IPS-18a (cell line): ENCODE results near the gene MIA2.
"Not testable (repeated sequence)": the region's sequence is repeated elsewhere in the genome, so short reads cannot be mapped to it uniquely, and the experiment has no call there.

Experiments
- H3K27ac ChIP-seq: one replicate; pipeline ENCODE4 v1.5.1; 2013; ENCODE audit warnings: low read length
- H3K27me3 ChIP-seq: one replicate; pipeline ENCODE4 v1.6.1; 2013; ENCODE audit warnings: mild to moderate bottlenecking, low read length; ENCODE audit not compliant: control insufficient read depth, insufficient read depth
- H3K36me3 ChIP-seq: one replicate; pipeline ENCODE4 v1.6.1; 2013; ENCODE audit warnings: low read depth, low read length; ENCODE audit not compliant: control insufficient read depth
- H3K4me1 ChIP-seq: one replicate; pipeline ENCODE4 v1.6.1; 2013; ENCODE audit warnings: low read depth, low read length; ENCODE audit not compliant: control insufficient read depth
- H3K4me3 ChIP-seq: one replicate; pipeline ENCODE4 v1.5.1; 2013; ENCODE audit warnings: low read length
- H3K9ac ChIP-seq: one replicate; pipeline ENCODE4 v1.6.1; 2013; ENCODE audit warnings: mild to moderate bottlenecking, low read length, moderate library complexity
- H3K9me3 ChIP-seq: one replicate; pipeline ENCODE4 v1.6.1; 2013; ENCODE audit warnings: low read depth, low read length; ENCODE audit not compliant: control insufficient read depth

The MIA2 gene

DNA sequence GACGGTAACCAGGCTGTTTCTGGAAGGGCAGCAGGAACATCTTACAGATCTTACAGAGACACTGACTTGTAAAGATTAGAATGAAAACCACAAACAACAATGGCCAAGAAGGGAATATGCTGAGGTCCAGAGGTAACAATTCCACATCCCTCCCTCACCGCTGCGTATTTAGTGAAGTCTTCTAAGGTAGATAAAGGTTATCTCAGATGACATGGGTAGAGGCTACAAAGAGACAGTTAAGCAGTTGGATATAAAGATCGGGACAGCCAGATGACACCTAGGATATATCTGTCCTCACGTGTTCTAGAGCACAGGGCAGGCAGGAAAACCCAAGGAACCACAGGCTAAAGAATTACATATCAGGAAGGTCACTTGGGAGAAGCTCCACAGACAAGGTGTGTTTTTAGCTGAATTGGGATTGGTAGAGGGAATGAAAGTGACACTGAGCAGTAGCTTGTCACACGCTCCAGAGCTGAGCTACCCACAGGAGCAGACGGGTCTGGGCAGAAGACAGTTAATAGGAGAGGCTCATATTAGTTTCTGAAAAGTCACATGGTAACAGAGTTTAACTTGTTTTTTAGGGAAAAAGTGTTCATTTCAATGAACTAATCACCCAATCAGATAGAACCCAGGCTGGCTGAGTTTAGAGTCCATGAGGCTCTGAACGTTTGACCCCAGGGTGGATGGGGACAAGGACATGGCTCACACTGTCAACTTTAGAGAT is 83.3 kb downstream of the MIA2 start:
- Histone ChIP-seq H3K27ac (no peak overlapping the region), H3K36me3 (peaks cover 3% of the 10 kb centered on the region), H3K27me3 (no peaks in the 10 kb centered on the region), H3K9ac (no peak overlapping the region), H3K4me3 (no peak overlapping the region), H3K9me3 (no peaks in the 10 kb centered on the region), H3K4me1 (no peaks in the 10 kb centered on the region)

- Histone ChIP-seq H3K4me3 (no peak overlapping the region), H3K27ac (no peak overlapping the region), H3K9ac (no peak overlapping the region), H3K36me3 (peaks cover 3% of the 10 kb centered on the region), H3K4me1 (no peaks in the 10 kb centered on the region), H3K9me3 (no peaks in the 10 kb centered on the region), H3K27me3 (no peaks in the 10 kb centered on the region)
Observed at GRCh38 chr14:39318574-39318973, 84.9 kb downstream of the MIA2 start.

DNA sequence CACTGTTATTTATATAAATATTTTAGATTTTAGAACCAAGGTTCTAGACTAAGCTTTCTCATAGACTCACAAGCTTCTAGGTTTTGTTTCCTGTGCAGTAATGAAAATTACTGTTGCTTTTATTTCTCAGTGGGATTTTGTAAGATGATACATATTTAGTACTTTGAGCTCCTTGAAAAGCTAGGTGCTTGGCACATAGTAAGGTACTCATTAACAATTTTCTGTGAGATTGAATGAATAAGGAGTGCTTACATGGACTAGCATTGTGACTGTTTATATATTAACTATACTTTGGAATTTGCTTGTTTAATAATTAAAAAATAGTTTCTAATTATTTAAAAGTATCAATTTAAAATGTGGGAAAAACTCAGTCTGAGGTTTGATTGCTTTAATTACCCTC is 85.7 kb downstream of the MIA2 start:
- Histone ChIP-seq H3K27me3 (no peaks in the 10 kb centered on the region), H3K4me3 (no peak overlapping the region), H3K36me3 (peaks cover 3% of the 10 kb centered on the region), H3K9ac (no peak overlapping the region), H3K27ac (no peak overlapping the region), H3K9me3 (no peaks in the 10 kb centered on the region), H3K4me1 (no peaks in the 10 kb centered on the region)

- Histone ChIP-seq H3K27ac (no peak overlapping the region), H3K27me3 (no peaks in the 10 kb centered on the region), H3K4me1 (no peaks in the 10 kb centered on the region), H3K9ac (no peak overlapping the region), H3K9me3 (no peaks in the 10 kb centered on the region), H3K36me3 (peaks cover 3% of the 10 kb centered on the region), H3K4me3 (no peak overlapping the region)
Observed at GRCh38 chr14:39320318-39320717, 86.6 kb downstream of the MIA2 start.

- Histone ChIP-seq H3K9ac (no peak overlapping the region), H3K36me3 (peaks cover 3% of the 10 kb centered on the region), H3K9me3 (no peaks in the 10 kb centered on the region), H3K27me3 (no peaks in the 10 kb centered on the region), H3K27ac (no peak overlapping the region), H3K4me1 (no peaks in the 10 kb centered on the region), H3K4me3 (no peak overlapping the region)
Observed at GRCh38 chr14:39322807-39323206, 89.1 kb downstream of the MIA2 start.

DNA sequence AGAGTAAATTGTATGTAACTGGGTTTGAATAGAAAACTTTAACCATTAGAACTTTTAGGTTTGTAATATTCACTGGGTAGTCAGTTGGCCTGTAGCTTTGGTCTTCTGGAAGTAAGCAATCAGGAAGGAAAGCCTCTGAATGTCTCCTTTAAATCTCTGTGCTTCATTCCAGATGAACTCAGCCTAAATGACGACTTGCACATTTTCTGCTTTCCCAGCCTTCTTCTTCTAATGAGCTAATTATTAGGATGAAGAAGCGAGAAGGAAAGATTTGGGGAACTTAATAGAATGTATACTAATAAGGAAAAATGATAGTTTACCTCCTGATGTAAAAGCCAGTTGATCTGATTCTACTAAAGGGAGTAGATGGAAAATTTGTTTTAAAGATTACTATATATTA is 90.4 kb downstream of the MIA2 start:
- no peak overlapping the region for H3K4me3 ChIP-seq
- H3K36me3 ChIP-seq = no peaks in the 10 kb centered on the region
- no peaks in the 10 kb centered on the region for H3K9me3 ChIP-seq
- no peaks in the 10 kb centered on the region for H3K4me1 ChIP-seq
- H3K27me3 ChIP-seq = no peaks in the 10 kb centered on the region
- no peak overlapping the region for H3K9ac ChIP-seq
- H3K27ac ChIP-seq = no peak overlapping the region

- Histone ChIP-seq H3K27me3 (no peaks in the 10 kb centered on the region), H3K4me1 (peaks cover 4% of the 10 kb centered on the region), H3K9me3 (no peaks in the 10 kb centered on the region), H3K4me3 (no peak overlapping the region), H3K9ac (no peak overlapping the region), H3K36me3 (no peaks in the 10 kb centered on the region), H3K27ac (no peak overlapping the region)
Observed at GRCh38 chr14:39339003-39339402, 105.3 kb downstream of the MIA2 start.

DNA sequence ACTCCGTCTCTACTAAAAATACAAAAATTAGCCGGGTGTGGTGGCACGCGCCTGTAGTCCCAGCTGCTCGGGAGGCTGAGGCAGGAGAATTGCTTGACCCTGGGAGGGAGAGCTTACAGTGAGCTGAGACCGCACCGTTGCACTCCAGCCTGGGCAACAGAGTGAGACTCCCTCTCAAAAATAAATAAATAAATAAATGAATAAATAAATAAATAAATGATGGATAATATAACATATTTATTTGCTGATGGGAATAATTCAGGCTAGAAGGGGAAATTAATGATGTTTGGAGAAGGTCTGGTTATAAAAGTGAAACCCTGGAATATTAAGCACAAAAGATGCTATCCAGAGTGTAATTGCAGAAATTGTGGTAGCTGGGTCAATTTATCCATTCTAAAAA is 107.4 kb downstream of the MIA2 start:
- H3K27ac ChIP-seq, H3K4me3 ChIP-seq, H3K27me3 ChIP-seq, H3K4me1 ChIP-seq, H3K36me3 ChIP-seq, H3K9ac ChIP-seq, H3K9me3 ChIP-seq: not testable (repeated sequence)

GRCh38 chr14:39342768-39343167 is 109.1 kb downstream of the MIA2 start:
- no peaks in the 10 kb centered on the region for H3K36me3 ChIP-seq
- no peak overlapping the region for H3K9ac ChIP-seq
- H3K9me3 ChIP-seq = no peaks in the 10 kb centered on the region
- H3K27me3 ChIP-seq = no peaks in the 10 kb centered on the region
- peaks cover 4% of the 10 kb centered on the region for H3K4me1 ChIP-seq
- no peak overlapping the region for H3K4me3 ChIP-seq
- no peak overlapping the region for H3K27ac ChIP-seq

DNA sequence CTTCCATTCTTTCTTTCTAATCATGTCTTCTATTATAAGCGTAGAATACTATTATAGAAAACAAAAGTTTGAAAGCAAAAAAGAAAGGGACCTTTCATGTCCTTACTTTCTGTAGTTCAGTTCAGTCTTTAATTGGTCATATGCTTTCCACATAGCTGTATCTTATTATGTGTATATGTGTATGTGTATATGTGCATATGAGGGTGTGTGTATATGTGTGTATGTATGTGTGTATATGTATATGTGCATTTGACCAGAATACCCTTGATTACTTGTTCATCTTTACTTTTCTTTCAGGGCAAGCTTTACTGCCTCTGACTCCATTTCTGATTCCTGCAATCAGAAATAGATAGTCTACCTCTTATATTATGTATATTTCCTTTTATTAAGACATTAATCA is 109.9 kb downstream of the MIA2 start:
- Histone ChIP-seq H3K4me1 (peaks cover 3% of the 10 kb centered on the region), H3K27me3 (no peaks in the 10 kb centered on the region)

GRCh38 chr14:39350866-39351265 is 117.2 kb downstream of the MIA2 start:
- no peaks in the 10 kb centered on the region for H3K27me3 ChIP-seq
- H3K4me1 ChIP-seq = no peaks in the 10 kb centered on the region
- no peak overlapping the region for H3K27ac ChIP-seq
- H3K36me3 ChIP-seq = no peaks in the 10 kb centered on the region
- no peaks in the 10 kb centered on the region for H3K9me3 ChIP-seq
- no peak overlapping the region for H3K9ac ChIP-seq
- no peak overlapping the region for H3K4me3 ChIP-seq

More for the DNA sequence above, 109.9 kb downstream of the MIA2 start:
- Histone ChIP-seq H3K27ac (no peak overlapping the region), H3K4me3 (no peak overlapping the region), H3K9me3 (no peaks in the 10 kb centered on the region), H3K36me3 (no peaks in the 10 kb centered on the region), H3K9ac (no peak overlapping the region)

DNA sequence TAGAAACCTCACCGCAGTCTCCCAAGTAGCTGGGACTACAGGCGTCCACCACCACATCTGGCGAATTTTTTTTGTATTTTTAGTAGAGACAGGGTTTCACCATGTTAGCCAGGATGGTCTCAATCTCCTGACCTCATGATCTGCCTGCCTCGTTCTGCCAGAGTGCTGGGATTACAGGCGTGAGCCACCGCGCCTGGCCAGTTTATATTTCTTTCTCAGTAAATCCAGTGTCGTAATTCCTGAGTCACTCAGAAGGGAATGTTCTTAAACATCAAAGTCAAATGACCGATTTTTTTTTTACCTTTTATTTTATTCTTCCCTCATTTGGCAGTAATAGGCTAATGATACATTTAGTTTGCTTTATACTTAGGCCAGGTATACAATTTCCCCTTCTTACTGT is 118.0 kb downstream of the MIA2 start:
- Histone ChIP-seq H3K36me3 (no peaks in the 10 kb centered on the region), H3K9ac (no peak overlapping the region), H3K9me3 (no peaks in the 10 kb centered on the region), H3K27ac (no peak overlapping the region), H3K4me3 (no peak overlapping the region), H3K27me3 (no peaks in the 10 kb centered on the region), H3K4me1 (no peaks in the 10 kb centered on the region)
